NAMALWA (cell line): ENCODE data around the gene NSUN2.

ENCODE experiments used
- DNase-seq: peaks from one replicate; pipeline ENCODE4 v3.0.0-alpha.2; 2015; ENCODE audit warnings: low spot score

The NSUN2 gene

GRCh38 chr5:6556089-6556801 is 76.6 kb downstream of the NSUN2 start:
- no peak for DNase-seq

GRCh38 chr5:6554812-6555211 is 78.0 kb downstream of the NSUN2 start:
- no peak for DNase-seq

- DNase-seq = no peak
Observed at GRCh38 chr5:6553972-6554371, 78.9 kb downstream of the NSUN2 start.

- no peak for DNase-seq
Observed at GRCh38 chr5:6552612-6553011, 80.2 kb downstream of the NSUN2 start.

- no peak for DNase-seq
Observed at GRCh38 chr5:6551955-6552313, 80.9 kb downstream of the NSUN2 start.

- no peak for DNase-seq
Observed at GRCh38 chr5:6551287-6551954, 81.4 kb downstream of the NSUN2 start.

- DNase-seq = no peak
Observed at GRCh38 chr5:6550628-6551027, 82.2 kb downstream of the NSUN2 start.
